Esophagus muscularis mucosa (tissue), 4 donors: ENCODE results near the gene CEACAM20. TPM values are rescaled to one million over a fixed set of nuclear protein-coding genes. Genes with fewer than 3 reads are reported as not detected.
"Not testable (repeated sequence)": the region's sequence is repeated elsewhere in the genome, so short reads cannot be mapped to it uniquely, and the experiment has no call there.

Experiments used
- DNase-seq: peaks from one replicate; pipeline ENCODE4 v3.0.0-alpha.2; 2017; ENCODE audit errors: extremely low spot score
- H3K27ac ChIP-seq, 4 donors: fragments of 200-600 bp; sonication (generic); replicated peaks in 1 of 4; 1 replicate in 3 of 4; 2 replicates in 1 of 4; pipeline ENCODE4 v1.5.1; 2016 to 2019; ENCODE audit warnings: mild to moderate bottlenecking in 1 of 4
- H3K27me3 ChIP-seq, 4 donors: fragments of 200-600 bp; sonication (generic); one replicate each; pipeline versions ENCODE4 v1.5.1 to v1.6.0; 2016 to 2019
- H3K36me3 ChIP-seq, 4 donors: fragments of 200-600 bp; sonication (generic); one replicate each; pipeline ENCODE4 v1.5.1; 2016 to 2019
- H3K4me1 ChIP-seq, 4 donors: fragments of 200-600 bp; sonication (generic); one replicate each; pipeline ENCODE4 v1.5.1; 2016 to 2019
- H3K4me3 ChIP-seq, 4 donors: fragments of 200-600 bp; sonication (generic); 1 replicate in 2 of 4; 2 replicates in 2 of 4; pipeline ENCODE4 v1.5.1; 2016 to 2019; ENCODE audit warnings: mild to moderate bottlenecking in 4 of 4, moderate library complexity in 1 of 4
- H3K9me3 ChIP-seq, 4 donors: fragments of 200-600 bp; sonication (generic); 1 replicate in 3 of 4; 2 replicates in 1 of 4; pipeline ENCODE4 v1.5.1; 2016 to 2019
- EP300 ChIP-seq: sonication (generic); formaldehyde crosslinking; IDR thresholded peaks from one replicate; pipeline ENCODE4 v1.6.1; 2017; ENCODE audit warnings: antibody characterized with exemption
- POLR2A ChIP-seq: fragments of 450-650 bp; IDR thresholded peaks from one replicate; pipeline ENCODE4 v1.6.1; 2017; ENCODE audit warnings: antibody characterized with exemption, moderate library complexity, mild to moderate bottlenecking, low read depth
- POLR2AphosphoS5 ChIP-seq, 2 donors: sonication (generic); formaldehyde crosslinking; IDR thresholded peaks; one replicate each; pipeline ENCODE4 v1.6.1; 2017; ENCODE audit warnings: antibody characterized with exemption in 2 of 2
- WGBS: methylation state at CpG from one replicate; pipeline ENCODE4 v1.1.5; 2018; 5-methylcytosine and 5-hydroxymethylcytosine counted together
- intact Hi-C: fragments of 100-400 bp; cut with DNase I; formaldehyde crosslinking; loops from one replicate; pipeline ENCODE4 v1.15.1; 2023
- total RNA-seq, 4 donors: library from RNA; depleted of rRNA; stranded (reverse); fragments of >200 nt; gene quantifications; one replicate each; pipeline versions ENCODE4 v1.1.0 to v1.2.1, GENCODE V29; 2016
- TF ChIP-seq, protein P1 (sequence below), 3 experiments: fragments of 200-600 bp in 2 of 3; fragments of 450-650 bp in 1 of 3; sonication (generic) in 2 of 3; IDR thresholded peaks; one replicate each; pipeline ENCODE4 v1.5.1; 2017 to 2019; ENCODE audit warnings: antibody characterized with exemption in 3 of 3, mild to moderate bottlenecking in 2 of 3, moderate library complexity in 1 of 3

Gene CEACAM20
- total RNA-seq, 4 donors from 2014 or later = not detected

- no peaks in the 10 kb centered on the region for H3K36me3 ChIP-seq
- 60% methylated on average over 13 of the region's 13 CpGs for WGBS
- no peaks in the 10 kb centered on the region for H3K4me1 ChIP-seq
- TF ChIP-seq, protein P1, sequence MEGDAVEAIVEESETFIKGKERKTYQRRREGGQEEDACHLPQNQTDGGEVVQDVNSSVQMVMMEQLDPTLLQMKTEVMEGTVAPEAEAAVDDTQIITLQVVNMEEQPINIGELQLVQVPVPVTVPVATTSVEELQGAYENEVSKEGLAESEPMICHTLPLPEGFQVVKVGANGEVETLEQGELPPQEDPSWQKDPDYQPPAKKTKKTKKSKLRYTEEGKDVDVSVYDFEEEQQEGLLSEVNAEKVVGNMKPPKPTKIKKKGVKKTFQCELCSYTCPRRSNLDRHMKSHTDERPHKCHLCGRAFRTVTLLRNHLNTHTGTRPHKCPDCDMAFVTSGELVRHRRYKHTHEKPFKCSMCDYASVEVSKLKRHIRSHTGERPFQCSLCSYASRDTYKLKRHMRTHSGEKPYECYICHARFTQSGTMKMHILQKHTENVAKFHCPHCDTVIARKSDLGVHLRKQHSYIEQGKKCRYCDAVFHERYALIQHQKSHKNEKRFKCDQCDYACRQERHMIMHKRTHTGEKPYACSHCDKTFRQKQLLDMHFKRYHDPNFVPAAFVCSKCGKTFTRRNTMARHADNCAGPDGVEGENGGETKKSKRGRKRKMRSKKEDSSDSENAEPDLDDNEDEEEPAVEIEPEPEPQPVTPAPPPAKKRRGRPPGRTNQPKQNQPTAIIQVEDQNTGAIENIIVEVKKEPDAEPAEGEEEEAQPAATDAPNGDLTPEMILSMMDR (IDR thresholded peaks at IDR 0.05) = peak; percentile 48 to 76 (median 64)
- TF ChIP-seq POLR2A (no peak), EP300 (no peak)
- DNase-seq = no peak
- H3K9me3 ChIP-seq = no peaks in the 10 kb centered on the region
- H3K4me3 ChIP-seq = no peak overlapping the region
- no peak overlapping the region for H3K27ac ChIP-seq
- intact Hi-C loops = loop anchor here (2.0 kb wide), 1 partner anchor 86 kb away; no protein-coding TSS in a partner anchor
- H3K27me3 ChIP-seq = peaks cover 0 to 39% (median 2%) of the 10 kb centered on the region in 4 donors
Measured at GRCh38 chr19:44570984-44571684, 41.7 kb upstream of the CEACAM20 start.

DNA sequence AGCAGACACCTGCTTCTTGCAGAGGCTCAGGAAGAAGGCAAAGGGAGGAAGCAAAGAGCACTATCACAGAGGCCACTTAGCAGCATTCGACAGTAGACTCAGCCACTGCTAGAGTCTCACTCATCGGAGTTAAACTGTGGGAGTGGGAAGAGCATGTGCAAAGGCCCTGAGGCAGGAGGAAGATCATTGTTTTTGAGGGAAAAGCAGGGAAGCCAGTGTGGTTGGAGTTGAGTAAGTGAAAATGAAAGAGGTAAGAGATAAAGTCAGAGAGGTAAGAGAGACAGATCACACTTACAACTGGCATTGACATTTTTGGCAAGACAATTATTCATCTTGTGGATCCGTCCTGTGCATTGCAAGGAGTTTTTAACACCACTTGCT is 41.1 kb upstream of the CEACAM20 start:
- no peak for DNase-seq
- TF ChIP-seq, protein P1 (IDR thresholded peaks at IDR 0.05) = no peak
- no peak for TF ChIP-seq EP300
- no peak for TF ChIP-seq POLR2A
- TF ChIP-seq POLR2AphosphoS5 (IDR thresholded peaks at IDR 0.05) = no peak
- Histone ChIP-seq H3K4me3 (no peak overlapping the region), H3K4me1 (no peaks in the 10 kb centered on the region), H3K36me3 (no peaks in the 10 kb centered on the region), H3K27me3 (peaks cover 0 to 43% (median 2%) of the 10 kb centered on the region in 4 donors), H3K27ac (no peak overlapping the region), H3K9me3 (no peaks in the 10 kb centered on the region)
- intact Hi-C loops = loop anchor here (2.0 kb wide), 1 partner anchor 86 kb away; no protein-coding TSS in a partner anchor
- WGBS = 53% methylated on average over 3 of the region's 3 CpGs

- Histone ChIP-seq H3K27ac (no peak overlapping the region), H3K27me3 (peaks cover 0 to 43% (median 2%) of the 10 kb centered on the region in 4 donors), H3K4me1 (no peaks in the 10 kb centered on the region), H3K4me3 (no peak overlapping the region), H3K9me3 (no peaks in the 10 kb centered on the region), H3K36me3 (no peaks in the 10 kb centered on the region)
- intact Hi-C loops = no loop called here
- 79% methylated on average over 2 of the region's 2 CpGs for WGBS
- TF ChIP-seq POLR2AphosphoS5 (IDR thresholded peaks at IDR 0.05) = no peak
- TF ChIP-seq EP300 = no peak
- TF ChIP-seq POLR2A = no peak
- TF ChIP-seq, protein P1 (IDR thresholded peaks at IDR 0.05) = no peak
- DNase-seq = no peak
Measured at GRCh38 chr19:44567745-44568144, 38.3 kb upstream of the CEACAM20 start.

DNA sequence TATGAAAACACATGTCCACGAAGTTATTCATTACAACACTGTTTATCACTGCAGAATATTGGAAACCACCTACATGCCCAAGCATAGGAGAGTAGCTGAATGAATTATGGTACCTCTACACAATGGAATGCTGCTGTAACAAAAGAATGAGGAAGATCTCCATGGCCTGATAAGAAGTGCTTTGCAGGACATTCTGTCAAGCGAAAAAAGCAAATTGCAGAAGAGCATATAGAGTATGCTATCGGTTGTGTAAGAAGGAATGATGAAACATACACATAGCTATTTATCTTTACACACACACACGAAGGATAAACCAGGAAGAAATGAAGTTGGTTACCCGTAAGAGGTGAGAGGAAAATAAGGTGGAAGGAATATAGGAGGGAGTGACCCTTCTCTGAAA is 37.5 kb upstream of the CEACAM20 start:
- Histone ChIP-seq H3K4me1 (no peaks in the 10 kb centered on the region), H3K36me3 (no peaks in the 10 kb centered on the region), H3K27ac (no peak overlapping the region), H3K27me3 (peaks cover 0 to 46% (median 2%) of the 10 kb centered on the region in 4 donors), H3K9me3 (no peaks in the 10 kb centered on the region), H3K4me3 (no peak overlapping the region)
- DNase-seq = no peak
- intact Hi-C loops = no loop called here
- TF ChIP-seq POLR2AphosphoS5 (IDR thresholded peaks at IDR 0.05) (no peak), EP300 (no peak), POLR2A (no peak)
- TF ChIP-seq, protein P1 (IDR thresholded peaks at IDR 0.05) = no peak
- WGBS = 47% methylated on average over 5 of the region's 5 CpGs

DNA sequence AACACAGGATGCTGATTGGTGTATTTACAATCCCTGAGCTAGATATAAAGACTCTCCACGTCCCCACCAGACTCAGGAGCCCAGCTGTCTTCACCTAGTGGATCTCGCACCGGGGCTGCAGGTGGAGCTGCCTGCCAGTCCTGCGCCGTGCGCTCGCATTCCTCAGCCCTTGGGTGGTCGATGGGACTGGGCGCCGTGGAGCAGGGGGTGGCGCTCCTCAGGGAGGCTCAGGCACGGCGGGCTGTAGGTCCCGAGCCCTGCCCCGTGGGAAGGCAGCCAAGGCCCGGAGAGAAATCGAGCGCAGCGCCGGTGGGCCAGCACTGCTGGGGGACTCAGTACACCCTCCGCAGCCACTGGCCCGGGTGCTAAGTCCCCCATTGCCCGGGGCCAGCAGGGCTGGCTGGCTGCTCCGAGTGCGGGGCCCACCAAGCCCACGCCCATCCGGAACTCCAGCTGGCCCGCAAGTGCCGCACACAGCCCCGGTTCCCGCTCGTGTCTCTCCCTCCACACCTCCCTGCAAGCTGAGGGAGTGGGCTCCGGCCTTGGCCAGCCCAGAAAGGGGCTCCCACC is 33.7 kb upstream of the CEACAM20 start:
- not testable (repeated sequence) for H3K4me1 ChIP-seq
- WGBS = 84% methylated on average over 19 of the region's 33 CpGs

More for the DNA sequence above, 33.7 kb upstream of the CEACAM20 start:
- DNase-seq, H3K4me3 ChIP-seq, H3K27ac ChIP-seq, H3K9me3 ChIP-seq, H3K36me3 ChIP-seq, intact Hi-C loops: not testable (repeated sequence)
- peaks cover 0 to 22% (median 2%) of the 10 kb centered on the region in 4 donors for H3K27me3 ChIP-seq
